Upper lobe of right lung (tissue), 1 donor: ENCODE measurements around the gene COQ5. TPM values are rescaled to one million over a fixed set of nuclear protein-coding genes. Genes with fewer than 3 reads are reported as not detected.

Experiments
- ATAC-seq: fragments of 200-7000 bp; cut with Tn5 transposase; one replicate; pipeline ENCODE4 v1.9.1; 2020; ENCODE audit warnings: mild to moderate bottlenecking, moderate library complexity
- DNase-seq: peaks from one replicate; pipeline ENCODE4 v3.0.0-alpha.2; 2020
- H3K27ac ChIP-seq: fragments of 200-600 bp; one replicate; pipeline ENCODE4 v1.8.0; 2022
- H3K27me3 ChIP-seq: fragments of 200-600 bp; one replicate; pipeline ENCODE4 v1.8.0; 2022; ENCODE audit warnings: mild to moderate bottlenecking
- H3K36me3 ChIP-seq: fragments of 200-600 bp; one replicate; pipeline ENCODE4 v1.8.0; 2022
- H3K4me1 ChIP-seq: fragments of 200-600 bp; one replicate; pipeline ENCODE4 v1.8.0; 2022
- H3K4me3 ChIP-seq: fragments of 200-600 bp; one replicate; pipeline ENCODE4 v1.8.0; 2022; ENCODE audit warnings: mild to moderate bottlenecking
- H3K9me3 ChIP-seq: fragments of 200-600 bp; one replicate; pipeline ENCODE4 v1.8.0; 2022
- intact Hi-C: fragments of 100-400 bp; cut with DNase I; formaldehyde crosslinking; loops from one replicate; pipeline ENCODE4 v1.11.0; 2022
- total RNA-seq: library from RNA; stranded (reverse); fragmentation: NEBNext Ultra II Directional; extraction: Animal tissue kit (Norgen Biotek cat#: 25700); gene quantifications from one replicate; pipeline ENCODE4 v1.2.1, GENCODE V29; 2021
- TF ChIP-seq, protein P1 (sequence below): fragments of 200-600 bp; IDR thresholded peaks from one replicate; pipeline ENCODE4 v1.8.0; 2022; ENCODE audit warnings: antibody characterized with exemption
- donor health status: DM: no; HTN: yes; CAD: no; lungs with severe emphysema.

The COQ5 gene
- total RNA-seq, 1 donor from 2014 or later = 19.6 TPM

GRCh38 chr12:120465756-120466155, 63.2 kb downstream of the COQ5 start:
- ATAC-seq = no peak
- DNase-seq = no peak
- peaks cover 26% of the 10 kb centered on the region for H3K4me1 ChIP-seq

DNA sequence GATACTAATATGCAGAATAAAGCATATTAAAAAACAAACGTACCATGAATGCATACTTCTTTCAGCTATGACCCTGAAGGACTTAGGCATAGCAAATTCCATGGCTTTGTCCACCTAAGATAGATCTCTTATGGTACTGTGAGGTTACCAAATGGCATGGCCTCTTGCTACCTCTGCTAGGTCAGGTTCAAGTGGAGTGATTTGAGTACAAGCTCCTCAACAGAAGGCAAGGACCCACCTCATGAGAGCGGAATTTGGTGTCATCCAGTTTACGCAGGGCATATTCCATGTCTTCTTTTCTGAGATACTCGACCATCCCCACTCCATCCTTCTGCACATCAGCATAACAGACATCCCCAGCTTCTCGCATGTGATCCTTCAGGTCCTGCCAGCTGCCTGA, 65.2 kb downstream of the COQ5 start:
- no peaks in the 10 kb centered on the region for H3K27me3 ChIP-seq
- H3K9me3 ChIP-seq = no peaks in the 10 kb centered on the region
- peaks cover 80% of the 10 kb centered on the region for H3K36me3 ChIP-seq
- no peak overlapping the region for H3K27ac ChIP-seq
- H3K4me3 ChIP-seq = no peak overlapping the region
- no peak for ATAC-seq
- peaks cover 21% of the 10 kb centered on the region for H3K4me1 ChIP-seq
- DNase-seq = no peak
- intact Hi-C loops = no loop called here
- TF ChIP-seq, protein P1, sequence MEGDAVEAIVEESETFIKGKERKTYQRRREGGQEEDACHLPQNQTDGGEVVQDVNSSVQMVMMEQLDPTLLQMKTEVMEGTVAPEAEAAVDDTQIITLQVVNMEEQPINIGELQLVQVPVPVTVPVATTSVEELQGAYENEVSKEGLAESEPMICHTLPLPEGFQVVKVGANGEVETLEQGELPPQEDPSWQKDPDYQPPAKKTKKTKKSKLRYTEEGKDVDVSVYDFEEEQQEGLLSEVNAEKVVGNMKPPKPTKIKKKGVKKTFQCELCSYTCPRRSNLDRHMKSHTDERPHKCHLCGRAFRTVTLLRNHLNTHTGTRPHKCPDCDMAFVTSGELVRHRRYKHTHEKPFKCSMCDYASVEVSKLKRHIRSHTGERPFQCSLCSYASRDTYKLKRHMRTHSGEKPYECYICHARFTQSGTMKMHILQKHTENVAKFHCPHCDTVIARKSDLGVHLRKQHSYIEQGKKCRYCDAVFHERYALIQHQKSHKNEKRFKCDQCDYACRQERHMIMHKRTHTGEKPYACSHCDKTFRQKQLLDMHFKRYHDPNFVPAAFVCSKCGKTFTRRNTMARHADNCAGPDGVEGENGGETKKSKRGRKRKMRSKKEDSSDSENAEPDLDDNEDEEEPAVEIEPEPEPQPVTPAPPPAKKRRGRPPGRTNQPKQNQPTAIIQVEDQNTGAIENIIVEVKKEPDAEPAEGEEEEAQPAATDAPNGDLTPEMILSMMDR = no peak

More at GRCh38 chr12:120465756-120466155, 63.2 kb downstream of the COQ5 start:
- Histone ChIP-seq H3K27ac (no peak overlapping the region), H3K9me3 (no peaks in the 10 kb centered on the region), H3K36me3 (peaks cover 60% of the 10 kb centered on the region), H3K4me3 (no peak overlapping the region), H3K27me3 (no peaks in the 10 kb centered on the region)
- intact Hi-C loops = no loop called here
- TF ChIP-seq, protein P1 = no peak

GRCh38 chr12:120462099-120462640, 66.8 kb downstream of the COQ5 start:
- DNase-seq (no peak), ATAC-seq (no peak)
- Histone ChIP-seq H3K36me3 (peaks cover 90% of the 10 kb centered on the region), H3K27me3 (no peaks in the 10 kb centered on the region), H3K9me3 (no peaks in the 10 kb centered on the region), H3K4me3 (no peak overlapping the region), H3K4me1 (peaks cover 12% of the 10 kb centered on the region), H3K27ac (no peak overlapping the region)
- intact Hi-C loops = no loop called here
- TF ChIP-seq, protein P1 = no peak

DNA sequence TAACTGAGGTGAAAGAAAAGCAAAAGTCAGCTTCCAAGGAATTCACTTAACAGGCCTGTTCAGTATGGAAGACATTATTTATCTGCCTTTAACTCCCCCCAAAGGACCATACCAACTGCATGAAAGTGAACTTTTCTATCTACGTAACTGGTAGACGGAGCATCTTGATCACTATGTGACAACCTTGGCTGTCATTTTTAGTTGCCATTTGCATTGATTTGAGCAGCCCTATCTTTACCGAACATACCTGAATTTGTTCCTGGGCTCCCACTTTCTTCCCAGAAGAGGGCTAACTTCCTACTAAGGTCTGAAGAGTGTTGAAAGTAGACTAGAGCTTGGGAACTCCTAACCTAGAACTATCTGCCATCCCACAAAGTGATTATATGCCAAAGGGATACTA, 68.8 kb downstream of the COQ5 start:
- DNase-seq (no peak), ATAC-seq (no peak)
- intact Hi-C loops = no loop called here

GRCh38 chr12:120457133-120457532, 71.8 kb downstream of the COQ5 start:
- Histone ChIP-seq H3K4me1 (no peaks in the 10 kb centered on the region), H3K36me3 (peaks cover 90% of the 10 kb centered on the region), H3K9me3 (no peaks in the 10 kb centered on the region), H3K27ac (no peak overlapping the region), H3K27me3 (no peaks in the 10 kb centered on the region), H3K4me3 (no peak overlapping the region)
- TF ChIP-seq, protein P1 = no peak
- DNase-seq = no peak
- no peak for ATAC-seq
- intact Hi-C loops = no loop called here

More for the DNA sequence above, 68.8 kb downstream of the COQ5 start:
- Histone ChIP-seq H3K27me3 (no peaks in the 10 kb centered on the region), H3K4me1 (no peaks in the 10 kb centered on the region), H3K9me3 (no peaks in the 10 kb centered on the region), H3K36me3 (peaks cover 98% of the 10 kb centered on the region), H3K27ac (no peak overlapping the region), H3K4me3 (no peak overlapping the region)
- TF ChIP-seq, protein P1 = no peak

DNA sequence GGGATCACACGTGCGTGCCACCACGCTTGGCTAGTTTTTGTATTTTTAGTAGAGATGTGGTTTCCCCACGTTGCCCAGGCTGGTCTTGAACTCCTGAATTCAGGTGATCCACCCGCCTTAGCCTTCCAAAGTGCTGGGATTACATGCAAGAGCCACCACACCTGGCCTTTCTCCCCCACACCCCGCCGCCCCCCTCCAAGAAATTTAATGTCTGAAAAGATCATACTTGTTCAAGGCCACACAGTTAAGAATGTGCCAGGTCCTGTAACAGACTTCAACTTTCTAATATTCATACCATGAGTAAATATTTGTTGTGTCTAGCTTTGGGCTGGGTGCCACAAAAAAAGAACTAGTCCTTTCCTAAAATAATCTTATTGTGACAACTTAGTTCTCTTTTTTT, 73.7 kb downstream of the COQ5 start:
- TF ChIP-seq, protein P1 = no peak
- H3K4me3 ChIP-seq = no peak overlapping the region
- no peaks in the 10 kb centered on the region for H3K4me1 ChIP-seq
- ATAC-seq (no peak), DNase-seq (no peak)
- H3K27ac ChIP-seq = no peak overlapping the region
- H3K27me3 ChIP-seq = no peaks in the 10 kb centered on the region
- intact Hi-C loops = no loop called here
- H3K36me3 ChIP-seq = peaks cover 82% of the 10 kb centered on the region
- no peaks in the 10 kb centered on the region for H3K9me3 ChIP-seq
